ENCODE results near the gene PIP4K2C.

GRCh38 chr12:57575771-57576612 is 15.0 kb upstream of the PIP4K2C start:
- TF ChIP-seq EZH2 (IDR thresholded peaks at IDR 0.05; ENCODE audit: low read depth), result no peak
- TF ChIP-seq CTCF (conservative IDR thresholded peaks at IDR 0.05), result no peak

Data from PC-9 (cell line).